Pons (tissue), 1 donor: Measurements from ENCODE around the gene STH.
"Not testable (repeated sequence)": the region's sequence is repeated elsewhere in the genome, so short reads cannot be mapped to it uniquely, and the experiment has no call there.

Source experiments
- DNase-seq: peaks from one replicate; pipeline ENCODE4 v3.0.0-alpha.2; 2016; ENCODE audit warnings: low spot score

The STH gene

GRCh38 chr17:45986056-45986455 lies 13.0 kb upstream of the STH start:
- DNase-seq, result no peak

- no peak for DNase-seq
Measured at GRCh38 chr17:45987706-45988105, 11.3 kb upstream of the STH start.

DNA sequence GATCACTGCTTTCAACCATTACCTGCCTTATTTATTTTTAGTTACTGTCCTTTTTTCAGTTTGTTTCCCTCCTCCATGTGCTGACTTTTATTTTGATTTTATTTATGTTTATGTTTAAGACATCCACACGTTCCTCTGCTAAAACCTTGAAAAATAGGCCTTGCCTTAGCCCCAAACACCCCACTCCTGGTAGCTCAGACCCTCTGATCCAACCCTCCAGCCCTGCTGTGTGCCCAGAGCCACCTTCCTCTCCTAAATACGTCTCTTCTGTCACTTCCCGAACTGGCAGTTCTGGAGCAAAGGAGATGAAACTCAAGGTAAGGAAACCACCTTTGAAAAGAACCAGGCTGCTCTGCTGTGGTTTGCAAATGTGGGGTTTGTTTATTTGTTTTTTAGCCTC lies 9.3 kb upstream of the STH start:
- DNase-seq, result no peak

GRCh38 chr17:45990886-45991285 lies 8.2 kb upstream of the STH start:
- no peak for DNase-seq

DNA sequence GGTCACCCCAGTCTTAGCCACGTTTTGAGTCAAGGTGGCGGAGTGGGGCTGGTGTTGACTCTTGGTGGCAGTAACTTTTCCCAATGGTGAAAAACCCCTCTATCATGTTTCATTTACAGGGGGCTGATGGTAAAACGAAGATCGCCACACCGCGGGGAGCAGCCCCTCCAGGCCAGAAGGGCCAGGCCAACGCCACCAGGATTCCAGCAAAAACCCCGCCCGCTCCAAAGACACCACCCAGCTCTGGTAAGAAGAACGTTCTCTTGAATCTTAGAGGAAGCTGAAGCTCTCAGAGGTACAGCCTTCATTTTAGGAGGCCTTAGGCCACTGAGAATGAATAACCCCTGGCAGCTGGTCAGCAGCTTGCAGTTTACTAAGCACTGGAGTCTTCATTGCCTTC lies 7.7 kb upstream of the STH start:
- DNase-seq, result no peak

DNA sequence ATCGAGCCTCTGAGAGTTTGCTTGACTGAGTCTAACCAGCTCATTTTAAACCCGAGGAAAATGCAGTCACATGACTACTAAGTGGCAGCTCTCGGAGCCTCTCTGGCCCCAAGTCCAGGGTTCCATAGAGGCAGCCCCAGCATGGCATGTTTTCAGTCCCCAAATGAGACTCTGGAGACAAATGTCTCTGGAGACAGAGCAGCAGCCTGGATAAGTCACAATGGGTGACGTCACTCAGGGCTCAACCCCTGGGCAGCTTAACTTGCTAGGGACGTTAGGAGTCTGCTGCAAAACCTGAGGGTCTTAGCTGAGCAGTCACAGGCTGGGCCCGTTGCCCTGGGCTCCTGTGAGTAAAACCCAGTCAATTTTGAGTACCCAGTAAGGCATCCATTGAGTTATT lies 6.9 kb upstream of the STH start:
- DNase-seq, result no peak

- no peak for DNase-seq
Measured at GRCh38 chr17:45992904-45993303, 6.1 kb upstream of the STH start.

DNA sequence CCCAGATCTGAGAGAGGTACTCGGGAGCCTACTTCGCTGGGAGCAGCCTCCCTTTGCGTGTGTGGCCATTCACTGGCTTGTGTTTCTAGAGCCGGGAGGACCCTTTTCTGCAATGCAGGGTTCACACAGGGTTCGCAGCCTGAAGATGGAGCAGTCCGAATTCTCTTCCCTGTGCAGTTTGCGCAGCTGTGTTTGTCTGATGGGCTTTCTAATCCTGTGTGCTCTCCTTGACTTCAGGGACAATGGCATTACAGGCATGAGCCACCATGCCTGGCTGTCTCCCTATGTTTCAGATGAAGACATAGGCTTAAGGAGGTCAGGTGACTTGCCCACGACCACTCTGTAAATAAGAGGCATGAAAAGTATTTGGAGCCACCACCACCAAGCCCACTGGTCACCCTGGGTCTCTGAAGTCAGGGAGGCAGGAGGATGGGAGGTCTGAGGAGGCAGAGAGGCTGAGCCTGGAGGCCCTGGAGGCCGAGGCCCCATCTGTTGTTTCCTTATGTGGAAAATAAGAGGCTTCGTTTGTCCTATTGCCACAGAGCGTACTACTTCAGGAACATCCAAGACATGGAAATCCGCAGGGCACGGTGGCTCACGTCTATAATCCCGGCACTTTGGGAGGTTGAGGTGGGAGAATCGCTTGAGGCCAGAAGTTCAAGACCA lies 5.0 kb upstream of the STH start:
- DNase-seq, result no peak

DNA sequence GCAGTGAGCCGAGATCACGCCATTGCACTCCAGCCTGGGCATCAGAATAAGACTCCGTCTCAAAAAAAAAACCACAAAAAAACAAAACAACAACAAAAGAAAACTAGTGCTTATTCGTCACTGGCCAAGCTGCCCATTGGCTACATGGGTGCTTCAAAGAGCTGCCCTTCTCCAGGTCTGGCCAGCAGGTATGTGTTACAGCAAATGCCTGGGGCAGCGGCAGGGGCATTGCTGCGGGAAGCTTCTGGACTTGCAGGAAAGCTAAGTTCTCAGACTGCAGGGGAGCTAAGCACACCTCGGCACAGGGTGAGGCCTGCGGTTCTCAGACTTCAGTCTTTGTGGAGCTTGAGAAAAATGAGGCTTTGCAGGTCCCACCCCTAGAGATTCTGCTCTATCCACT lies 4.1 kb upstream of the STH start:
- DNase-seq, result no peak

DNA sequence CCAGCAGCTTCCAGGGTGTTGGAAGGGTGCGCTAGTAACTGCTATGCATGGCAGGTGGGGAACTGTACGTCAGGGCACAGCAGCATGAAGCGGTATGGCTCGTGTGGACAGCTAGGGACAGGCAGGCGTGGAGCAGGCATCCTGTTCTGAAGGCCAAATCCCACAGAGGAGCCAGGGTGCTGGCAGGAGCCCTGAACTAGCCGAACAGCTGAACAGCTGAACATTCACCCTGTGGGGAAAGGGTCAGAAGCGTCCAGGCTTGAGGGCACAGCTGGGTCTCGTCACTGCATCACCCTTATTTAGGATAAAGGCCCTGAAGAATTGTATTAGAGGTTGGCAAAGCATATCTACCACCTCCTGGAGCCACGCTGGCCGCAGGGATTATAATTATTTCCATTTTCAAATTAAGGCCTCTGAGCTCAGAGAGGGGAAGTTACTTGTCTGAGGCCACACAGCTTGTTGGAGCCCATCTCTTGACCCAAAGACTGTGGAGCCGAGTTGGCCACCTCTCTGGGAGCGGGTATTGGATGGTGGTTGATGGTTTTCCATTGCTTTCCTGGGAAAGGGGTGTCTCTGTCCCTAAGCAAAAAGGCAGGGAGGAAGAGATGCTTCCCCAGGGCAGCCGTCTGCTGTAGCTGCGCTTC lies 3.3 kb upstream of the STH start:
- no peak for DNase-seq

DNA sequence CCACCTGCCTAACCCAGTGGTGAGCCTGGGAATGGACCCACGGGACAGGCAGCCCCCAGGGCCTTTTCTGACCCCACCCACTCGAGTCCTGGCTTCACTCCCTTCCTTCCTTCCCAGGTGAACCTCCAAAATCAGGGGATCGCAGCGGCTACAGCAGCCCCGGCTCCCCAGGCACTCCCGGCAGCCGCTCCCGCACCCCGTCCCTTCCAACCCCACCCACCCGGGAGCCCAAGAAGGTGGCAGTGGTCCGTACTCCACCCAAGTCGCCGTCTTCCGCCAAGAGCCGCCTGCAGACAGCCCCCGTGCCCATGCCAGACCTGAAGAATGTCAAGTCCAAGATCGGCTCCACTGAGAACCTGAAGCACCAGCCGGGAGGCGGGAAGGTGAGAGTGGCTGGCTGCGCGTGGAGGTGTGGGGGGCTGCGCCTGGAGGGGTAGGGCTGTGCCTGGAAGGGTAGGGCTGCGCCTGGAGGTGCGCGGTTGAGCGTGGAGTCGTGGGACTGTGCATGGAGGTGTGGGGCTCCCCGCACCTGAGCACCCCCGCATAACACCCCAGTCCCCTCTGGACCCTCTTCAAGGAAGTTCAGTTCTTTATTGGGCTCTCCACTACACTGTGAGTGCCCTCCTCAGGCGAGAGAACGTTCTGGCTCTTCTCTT lies 2.6 kb upstream of the STH start:
- DNase-seq, result no peak

- DNase-seq, result no peak
Measured at GRCh38 chr17:45997166-45997565, 1.9 kb upstream of the STH start.

DNA sequence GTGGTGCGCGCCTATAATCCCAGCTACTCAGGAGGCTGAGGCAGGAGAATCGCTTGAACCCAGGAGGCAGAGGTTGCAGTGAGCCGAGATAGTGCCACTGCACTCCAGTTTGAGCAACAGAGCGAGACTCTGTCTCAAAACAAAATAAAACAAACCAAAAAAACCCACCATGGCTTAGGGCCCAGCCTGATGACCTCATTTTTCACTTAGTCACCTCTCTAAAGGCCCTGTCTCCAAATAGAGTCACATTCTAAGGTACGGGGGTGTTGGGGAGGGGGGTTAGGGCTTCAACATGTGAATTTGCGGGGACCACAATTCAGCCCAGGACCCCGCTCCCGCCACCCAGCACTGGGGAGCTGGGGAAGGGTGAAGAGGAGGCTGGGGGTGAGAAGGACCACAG lies 1.4 kb upstream of the STH start:
- DNase-seq, result no peak

- DNase-seq, result no peak
Measured at GRCh38 chr17:45999900-46000290, 845 bp downstream of the STH start.

- no peak for DNase-seq
Measured at GRCh38 chr17:46000292-46000691, 1.2 kb downstream of the STH start.

DNA sequence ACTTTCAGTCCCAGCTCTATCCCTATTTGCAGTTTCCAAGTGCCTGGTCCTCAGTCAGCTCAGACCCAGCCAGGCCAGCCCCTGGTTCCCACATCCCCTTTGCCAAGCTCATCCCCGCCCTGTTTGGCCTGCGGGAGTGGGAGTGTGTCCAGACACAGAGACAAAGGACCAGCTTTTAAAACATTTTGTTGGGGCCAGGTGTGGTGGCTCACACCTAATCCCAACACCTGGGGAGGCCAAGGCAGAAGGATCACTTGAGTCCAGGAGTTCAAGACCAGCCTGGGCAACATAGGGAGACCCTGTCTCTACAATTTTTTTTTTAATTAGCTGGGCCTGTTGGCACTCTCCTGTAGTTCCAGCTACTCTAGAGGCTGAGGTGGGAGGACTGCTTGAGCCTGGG lies 1.7 kb downstream of the STH start:
- no peak for DNase-seq

GRCh38 chr17:46001390-46002310 lies 2.6 kb downstream of the STH start:
- DNase-seq, result no peak

DNA sequence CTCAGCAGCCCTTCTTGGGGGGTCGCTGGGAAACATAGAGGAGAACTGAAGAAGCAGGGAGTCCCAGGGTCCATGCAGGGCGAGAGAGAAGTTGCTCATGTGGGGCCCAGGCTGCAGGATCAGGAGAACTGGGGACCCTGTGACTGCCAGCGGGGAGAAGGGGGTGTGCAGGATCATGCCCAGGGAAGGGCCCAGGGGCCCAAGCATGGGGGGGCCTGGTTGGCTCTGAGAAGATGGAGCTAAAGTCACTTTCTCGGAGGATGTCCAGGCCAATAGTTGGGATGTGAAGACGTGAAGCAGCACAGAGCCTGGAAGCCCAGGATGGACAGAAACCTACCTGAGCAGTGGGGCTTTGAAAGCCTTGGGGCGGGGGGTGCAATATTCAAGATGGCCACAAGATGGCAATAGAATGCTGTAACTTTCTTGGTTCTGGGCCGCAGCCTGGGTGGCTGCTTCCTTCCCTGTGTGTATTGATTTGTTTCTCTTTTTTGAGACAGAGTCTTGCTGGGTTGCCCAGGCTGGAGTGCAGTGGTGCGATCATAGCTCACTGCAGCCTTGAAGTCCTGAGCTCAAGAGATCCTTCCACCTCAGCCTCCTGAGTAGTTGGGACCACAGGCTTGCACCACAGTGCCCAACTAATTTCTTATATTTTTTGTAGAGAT lies 3.4 kb downstream of the STH start:
- peak; percentile 78 for DNase-seq

- DNase-seq, result no peak
Measured at GRCh38 chr17:46002973-46003316, 3.9 kb downstream of the STH start.

DNA sequence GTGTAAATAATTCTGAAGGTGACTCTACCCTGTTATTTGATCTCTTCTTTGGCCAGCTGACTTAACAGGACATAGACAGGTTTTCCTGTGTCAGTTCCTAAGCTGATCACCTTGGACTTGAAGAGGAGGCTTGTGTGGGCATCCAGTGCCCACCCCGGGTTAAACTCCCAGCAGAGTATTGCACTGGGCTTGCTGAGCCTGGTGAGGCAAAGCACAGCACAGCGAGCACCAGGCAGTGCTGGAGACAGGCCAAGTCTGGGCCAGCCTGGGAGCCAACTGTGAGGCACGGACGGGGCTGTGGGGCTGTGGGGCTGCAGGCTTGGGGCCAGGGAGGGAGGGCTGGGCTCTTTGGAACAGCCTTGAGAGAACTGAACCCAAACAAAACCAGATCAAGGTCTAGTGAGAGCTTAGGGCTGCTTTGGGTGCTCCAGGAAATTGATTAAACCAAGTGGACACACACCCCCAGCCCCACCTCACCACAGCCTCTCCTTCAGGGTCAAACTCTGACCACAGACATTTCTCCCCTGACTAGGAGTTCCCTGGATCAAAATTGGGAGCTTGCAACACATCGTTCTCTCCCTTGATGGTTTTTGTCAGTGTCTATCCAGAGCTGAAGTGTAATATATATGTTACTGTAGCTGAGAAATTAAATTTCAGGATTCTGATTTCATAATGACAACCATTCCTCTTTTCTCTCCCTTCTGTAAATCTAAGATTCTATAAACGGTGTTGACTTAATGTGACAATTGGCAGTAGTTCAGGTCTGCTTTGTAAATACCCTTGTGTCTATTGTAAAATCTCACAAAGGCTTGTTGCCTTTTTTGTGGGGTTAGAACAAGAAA lies 5.1 kb downstream of the STH start:
- DNase-seq, result peak; percentile 81

GRCh38 chr17:46006082-46006481 lies 7.0 kb downstream of the STH start:
- not testable (repeated sequence) for DNase-seq
